Hepatocyte (in vitro differentiated cells): ENCODE measurements around the gene DDN.

Source experiments
- CTCF ChIP-seq: fragments of 200-600 bp; sonication (generic); IDR thresholded peaks from 2 replicates; pipeline ENCODE4 v1.5.1; 2016; ENCODE audit warnings: antibody characterized with exemption, mild to moderate bottlenecking; ENCODE audit not compliant: poor library complexity
- EZH2 ChIP-seq: fragments of 200-600 bp; sonication (generic); IDR thresholded peaks from 2 replicates; pipeline ENCODE4 v1.6.1; 2016; ENCODE audit warnings: antibody characterized with exemption, mild to moderate bottlenecking, borderline replicate concordance
- EZH2phosphoT487 ChIP-seq: fragments of 200-600 bp; sonication (generic); IDR thresholded peaks from one replicate; pipeline ENCODE4 v1.6.1; 2018; ENCODE audit warnings: antibody characterized with exemption, mild to moderate bottlenecking, low read depth, moderate library complexity; ENCODE audit not compliant: unreplicated experiment, severe bottlenecking

- TF ChIP-seq EZH2 (no peak), CTCF (no peak), EZH2phosphoT487 (no peak)
These were observed 30.7 kb downstream of the DDN start for GRCh38 chr12:48968467-48968866.
